ENCODE data around the gene LRRC73.

DNA sequence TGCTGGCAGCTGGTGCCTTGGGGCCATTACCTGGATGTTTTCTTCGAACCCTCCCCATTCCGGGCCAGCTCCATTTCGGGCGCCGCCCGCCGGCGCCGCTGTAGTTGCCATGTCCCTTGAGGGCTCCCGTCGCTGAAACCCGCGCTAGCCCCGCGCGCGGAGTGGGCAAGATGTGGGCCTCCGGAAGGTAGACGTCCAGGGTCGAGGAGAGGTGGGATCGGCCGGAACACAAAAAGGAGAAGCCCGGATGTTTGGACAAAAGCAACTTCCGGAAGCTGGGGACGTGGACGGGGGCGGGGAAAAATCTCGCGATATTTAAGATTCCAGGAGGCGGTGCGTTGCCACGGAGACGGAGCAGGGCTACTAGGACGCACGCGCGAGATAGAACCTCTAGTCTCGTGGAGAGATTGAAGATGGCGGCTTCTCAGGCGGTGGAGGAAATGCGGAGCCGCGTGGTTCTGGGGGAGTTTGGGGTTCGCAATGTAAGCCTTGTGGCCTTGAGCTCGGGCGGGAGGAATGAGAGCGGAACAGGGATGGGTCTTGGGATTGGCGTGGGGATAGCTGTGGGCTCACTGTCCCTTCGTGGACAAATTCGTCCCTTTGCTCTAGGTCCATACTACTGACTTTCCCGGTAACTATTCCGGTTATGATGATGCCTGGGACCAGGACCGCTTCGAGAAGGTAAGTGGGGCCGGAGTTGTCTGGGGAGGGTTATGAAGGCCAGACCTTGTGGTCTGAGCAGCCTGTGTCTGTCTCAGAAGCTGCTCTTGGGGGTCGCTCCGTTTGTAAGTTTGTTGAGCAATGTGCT lies 6.8 kb upstream of the LRRC73 start, which contains the start of the genes POLR1C and YIPF3:
- TF ChIP-seq, protein P1, sequence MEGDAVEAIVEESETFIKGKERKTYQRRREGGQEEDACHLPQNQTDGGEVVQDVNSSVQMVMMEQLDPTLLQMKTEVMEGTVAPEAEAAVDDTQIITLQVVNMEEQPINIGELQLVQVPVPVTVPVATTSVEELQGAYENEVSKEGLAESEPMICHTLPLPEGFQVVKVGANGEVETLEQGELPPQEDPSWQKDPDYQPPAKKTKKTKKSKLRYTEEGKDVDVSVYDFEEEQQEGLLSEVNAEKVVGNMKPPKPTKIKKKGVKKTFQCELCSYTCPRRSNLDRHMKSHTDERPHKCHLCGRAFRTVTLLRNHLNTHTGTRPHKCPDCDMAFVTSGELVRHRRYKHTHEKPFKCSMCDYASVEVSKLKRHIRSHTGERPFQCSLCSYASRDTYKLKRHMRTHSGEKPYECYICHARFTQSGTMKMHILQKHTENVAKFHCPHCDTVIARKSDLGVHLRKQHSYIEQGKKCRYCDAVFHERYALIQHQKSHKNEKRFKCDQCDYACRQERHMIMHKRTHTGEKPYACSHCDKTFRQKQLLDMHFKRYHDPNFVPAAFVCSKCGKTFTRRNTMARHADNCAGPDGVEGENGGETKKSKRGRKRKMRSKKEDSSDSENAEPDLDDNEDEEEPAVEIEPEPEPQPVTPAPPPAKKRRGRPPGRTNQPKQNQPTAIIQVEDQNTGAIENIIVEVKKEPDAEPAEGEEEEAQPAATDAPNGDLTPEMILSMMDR (IDR thresholded peaks at IDR 0.05 in 4 of 5, conservative IDR thresholded peaks at IDR 0.05 in 1 of 5) = no peak
- peak; percentile 70 to 74 for TF ChIP-seq POLR2A (IDR thresholded peaks at IDR 0.05)

All from gastrocnemius medialis (tissue), 4 donors.